AG09309 (cell line): Measurements from ENCODE around the gene BRF1.

ENCODE experiments used
- DNase-seq: peaks from one replicate; pipeline ENCODE4 v3.0.0-alpha.2; 2010; ENCODE audit warnings: low read depth
- H3K4me3 ChIP-seq: 2 replicates; pipeline ENCODE4 v1.5.1; 2011; ENCODE audit warnings: mild to moderate bottlenecking, low read depth, low read length, moderate library complexity; ENCODE audit not compliant: control insufficient read depth
- CTCF ChIP-seq: IDR thresholded peaks from 2 replicates; pipeline ENCODE4 v1.5.1; 2011; ENCODE audit warnings: mild to moderate bottlenecking, low read depth, low read length, inconsistent platforms; ENCODE audit not compliant: insufficient read depth, control insufficient read depth; ENCODE audit errors: missing control alignments

The BRF1 gene

DNA sequence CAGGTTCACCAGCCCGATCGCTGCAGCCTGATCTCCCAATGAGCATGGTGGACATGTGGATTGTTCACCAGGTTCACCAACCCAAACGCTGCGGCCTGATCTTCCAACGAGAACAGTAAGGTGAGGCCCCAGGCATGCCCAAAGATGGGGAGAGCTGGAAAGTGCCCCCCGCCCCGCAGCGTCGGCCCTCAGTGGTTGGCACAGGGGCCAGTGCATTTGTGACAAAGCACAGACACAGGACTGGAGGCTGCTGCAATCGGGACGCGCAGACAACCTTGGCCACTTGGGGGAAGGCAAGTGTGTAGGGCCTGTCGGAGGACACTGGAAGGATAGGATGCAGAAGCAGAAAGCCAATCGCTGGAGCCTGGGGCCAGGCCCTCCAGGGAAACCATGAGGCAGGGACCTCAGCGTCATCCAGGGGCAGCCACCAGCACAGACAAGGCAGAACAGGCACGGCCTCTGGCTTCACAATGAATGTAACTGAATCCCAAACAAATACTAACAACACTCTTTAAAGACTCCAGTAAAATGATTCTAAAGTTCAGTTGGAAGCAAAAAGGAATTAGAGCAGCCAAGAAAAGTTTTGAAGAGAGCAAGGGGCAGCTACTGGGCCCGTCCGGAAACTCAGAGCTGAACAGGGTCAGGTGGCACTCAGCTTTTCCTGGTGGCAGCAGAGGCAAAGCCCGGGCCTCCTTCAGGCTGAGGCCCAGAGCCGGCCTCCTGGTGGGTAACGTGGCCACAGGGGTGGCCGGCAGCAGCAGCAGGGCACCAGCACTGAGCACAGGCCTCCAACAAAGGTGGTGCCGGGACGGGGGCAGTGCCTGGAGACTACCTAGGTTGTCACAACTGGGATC, 13.3 kb downstream of the BRF1 start:
- DNase-seq, result no peak

GRCh38 chr14:105286759-105287144, 14.0 kb downstream of the BRF1 start:
- H3K4me3 ChIP-seq, result no peak overlapping the region
- no peak for TF ChIP-seq CTCF
- DNase-seq, result no peak

More for the DNA sequence above, 13.3 kb downstream of the BRF1 start:
- no peak overlapping the region for H3K4me3 ChIP-seq
- no peak for TF ChIP-seq CTCF

DNA sequence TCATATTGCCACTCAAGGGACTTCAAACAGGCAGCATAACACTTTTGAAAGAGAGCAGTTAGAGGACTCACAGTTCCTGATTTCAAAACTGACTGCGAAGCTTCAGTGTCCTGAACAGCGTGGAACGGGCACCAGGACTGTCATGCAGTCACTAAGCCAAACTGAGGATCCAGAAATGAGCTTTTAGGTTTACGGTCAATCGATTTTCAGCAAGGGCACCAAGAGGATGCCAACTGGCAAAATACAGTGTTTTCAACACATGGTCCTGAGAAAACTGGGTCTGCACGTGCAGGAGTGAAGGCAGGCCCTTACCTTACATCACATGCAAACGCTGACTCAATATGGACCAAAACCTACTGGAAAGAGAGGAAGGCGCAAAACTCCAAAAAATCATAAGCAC, 15.6 kb downstream of the BRF1 start:
- H3K4me3 ChIP-seq, result no peak overlapping the region
- DNase-seq, result no peak
- no peak for TF ChIP-seq CTCF

- H3K4me3 ChIP-seq, result no peak overlapping the region
- no peak for DNase-seq
- no peak for TF ChIP-seq CTCF
These were observed 16.9 kb downstream of the BRF1 start for GRCh38 chr14:105283899-105284298.

GRCh38 chr14:105283028-105283427, 17.8 kb downstream of the BRF1 start:
- TF ChIP-seq CTCF, result no peak
- no peak overlapping the region for H3K4me3 ChIP-seq
- DNase-seq, result no peak

DNA sequence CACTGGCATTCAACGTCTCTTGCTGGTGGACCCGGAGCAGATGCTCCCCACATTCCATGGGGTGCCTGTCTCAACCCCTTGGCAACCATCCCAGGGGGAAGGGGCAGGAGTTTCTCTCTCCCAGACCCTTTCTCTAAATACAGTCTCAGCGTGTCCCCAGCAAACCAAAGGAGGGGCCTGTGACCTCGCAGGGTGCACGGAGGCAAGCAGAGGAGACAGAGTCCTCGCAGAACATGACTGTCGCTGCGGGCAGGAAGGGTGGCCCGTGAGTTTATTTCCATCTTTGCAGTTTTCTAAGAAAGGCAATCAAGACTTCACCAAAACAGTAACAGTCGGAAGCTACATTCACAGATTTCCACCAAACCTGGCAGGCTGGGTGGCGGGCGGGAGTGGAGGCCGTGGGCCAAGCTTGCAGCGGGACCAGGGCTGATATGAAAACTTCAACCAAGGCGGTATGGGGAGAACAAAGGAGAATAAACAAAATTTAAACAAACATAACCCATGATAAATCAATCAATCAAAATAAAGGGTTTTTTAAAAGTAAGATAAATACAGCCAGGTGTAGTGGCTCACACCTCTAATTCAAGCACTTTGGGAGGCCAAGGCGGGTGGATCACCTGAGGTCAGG, 18.6 kb downstream of the BRF1 start:
- no peak for DNase-seq

More for the DNA sequence above, 18.6 kb downstream of the BRF1 start:
- no peak for TF ChIP-seq CTCF
- H3K4me3 ChIP-seq, result no peak overlapping the region
